H9 (cell line): ENCODE measurements around the gene ZNF385B. TPM values are rescaled to one million over a fixed set of nuclear protein-coding genes. Genes with fewer than 3 reads are reported as not detected.

Source experiments
- DNase-seq: peaks from one replicate; pipeline ENCODE4 v3.0.0-alpha.2; 2017
- H2AFZ ChIP-seq: one replicate; pipeline ENCODE4 v1.6.1; 2013; ENCODE audit warnings: mild to moderate bottlenecking, low read length, control low read depth, moderate library complexity
- H2AK5ac ChIP-seq: 2 replicates; pipeline ENCODE4 v1.6.1; 2013; ENCODE audit warnings: low read length, control low read depth, mixed read lengths; ENCODE audit not compliant: insufficient read length
- H2BK120ac ChIP-seq: one replicate; pipeline ENCODE4 v1.6.1; 2013; ENCODE audit warnings: low read depth, mild to moderate bottlenecking, low read length, control low read depth, inconsistent platforms; ENCODE audit not compliant: poor library complexity, severe bottlenecking
- H2BK12ac ChIP-seq: 2 replicates; pipeline ENCODE4 v1.6.1; 2013; ENCODE audit warnings: low read length, control low read depth, mixed read lengths, low read depth; ENCODE audit not compliant: insufficient read length
- H2BK15ac ChIP-seq: 2 replicates; pipeline ENCODE4 v1.6.1; 2013; ENCODE audit warnings: low read depth, low read length, control low read depth
- H2BK20ac ChIP-seq: one replicate; pipeline ENCODE4 v1.6.1; 2013; ENCODE audit warnings: low read depth, mild to moderate bottlenecking, low read length, control low read depth, inconsistent platforms; ENCODE audit not compliant: poor library complexity, severe bottlenecking
- H2BK5ac ChIP-seq: 2 replicates; pipeline ENCODE4 v1.6.1; 2013; ENCODE audit warnings: low read length, control low read depth, mixed read lengths; ENCODE audit not compliant: insufficient read length
- H3K14ac ChIP-seq: 2 replicates; pipeline ENCODE4 v1.6.1; 2013; ENCODE audit warnings: low read length, control low read depth; ENCODE audit not compliant: insufficient read depth
- H3K18ac ChIP-seq: 2 replicates; pipeline ENCODE4 v1.6.1; 2013; ENCODE audit warnings: low read depth, mild to moderate bottlenecking, mixed read lengths, low read length, control low read depth; ENCODE audit not compliant: insufficient read length
- H3K23ac ChIP-seq: 2 replicates; pipeline ENCODE4 v1.6.1; 2013; ENCODE audit warnings: low read length, control low read depth, mixed read lengths, low read depth; ENCODE audit not compliant: insufficient read length
- H3K23me2 ChIP-seq: 2 replicates; pipeline ENCODE4 v1.6.1; 2013; ENCODE audit warnings: low read depth, mild to moderate bottlenecking, mixed read lengths, low read length, control low read depth; ENCODE audit not compliant: insufficient read length, poor library complexity, severe bottlenecking
- H3K27ac ChIP-seq: 2 replicates; pipeline ENCODE4 v1.5.1; 2013; ENCODE audit warnings: low read length, control low read depth, mixed read lengths, low read depth; ENCODE audit not compliant: insufficient read length
- H3K27me3 ChIP-seq: 2 replicates; pipeline ENCODE4 v1.6.1; 2013; ENCODE audit warnings: low read length, control low read depth, inconsistent platforms; ENCODE audit not compliant: insufficient read depth
- H3K4ac ChIP-seq: 2 replicates; pipeline ENCODE4 v1.6.1; 2013; ENCODE audit warnings: low read depth, mild to moderate bottlenecking, control low read depth, inconsistent platforms, low read length, moderate library complexity
- H3K4me1 ChIP-seq: 2 replicates; pipeline ENCODE4 v1.6.1; 2013; ENCODE audit warnings: low read length, control low read depth, inconsistent platforms; ENCODE audit not compliant: insufficient read depth
- H3K4me2 ChIP-seq: 2 replicates; pipeline ENCODE4 v1.6.1; 2013; ENCODE audit warnings: low read length, control low read depth, mixed read lengths; ENCODE audit not compliant: insufficient read length, insufficient read depth
- H3K56ac ChIP-seq: 2 replicates; pipeline ENCODE4 v1.6.1; 2013; ENCODE audit warnings: low read depth, mild to moderate bottlenecking, mixed read lengths, low read length, control low read depth; ENCODE audit not compliant: insufficient read length
- H3K79me1 ChIP-seq: 2 replicates; pipeline ENCODE4 v1.6.1; 2013; ENCODE audit warnings: low read depth, mild to moderate bottlenecking, moderate library complexity, low read length, control low read depth, inconsistent platforms; ENCODE audit not compliant: insufficient read depth, poor library complexity, severe bottlenecking
- H3K79me2 ChIP-seq: 2 replicates; pipeline ENCODE4 v1.6.1; 2013; ENCODE audit warnings: low read length, control low read depth, inconsistent platforms; ENCODE audit not compliant: insufficient read depth
- H3K9ac ChIP-seq: 2 replicates; pipeline ENCODE4 v1.6.1; 2013; ENCODE audit warnings: low read length, control low read depth, mixed read lengths; ENCODE audit not compliant: insufficient read length; ENCODE audit errors: extremely low read depth
- H3K9me3 ChIP-seq: one replicate; pipeline ENCODE4 v1.6.1; 2013; ENCODE audit warnings: low read depth, low read length, inconsistent platforms; ENCODE audit not compliant: control insufficient read depth
- H3T11ph ChIP-seq: one replicate; pipeline ENCODE4 v1.6.1; 2013; ENCODE audit warnings: mild to moderate bottlenecking, low read length, control low read depth, inconsistent platforms
- H4K20me1 ChIP-seq: one replicate; pipeline ENCODE4 v1.6.1; 2013; ENCODE audit not compliant: control insufficient read depth, insufficient read length, insufficient read depth
- H4K5ac ChIP-seq: 2 replicates; pipeline ENCODE4 v1.6.1; 2013; ENCODE audit warnings: low read depth, mild to moderate bottlenecking, mixed read lengths, low read length, control low read depth; ENCODE audit not compliant: insufficient read length
- H4K8ac ChIP-seq: replicated peaks from 2 replicates; pipeline ENCODE4 v1.6.1; 2013; ENCODE audit warnings: low read length, control low read depth, mixed read lengths, low read depth; ENCODE audit not compliant: insufficient read length
- H4K91ac ChIP-seq: 2 replicates; pipeline ENCODE4 v1.6.1; 2013; ENCODE audit warnings: low read depth, mild to moderate bottlenecking, moderate library complexity, mixed read lengths, low read length, control low read depth; ENCODE audit not compliant: insufficient read length
- H3K27ac Mint-ChIP-seq, 3 experiments: 2 replicates in 2 of 3; 3 replicates in 1 of 3; pipeline ENCODE4 v1.8.0; 2020 to 2021; ENCODE audit warnings: mixed read lengths in 3 of 3, mild to moderate bottlenecking in 1 of 3, moderate library complexity in 1 of 3
- H3K27me3 Mint-ChIP-seq: 2 replicates; pipeline ENCODE4 v1.8.0; 2021; ENCODE audit warnings: low read depth, mild to moderate bottlenecking, moderate library complexity, mixed read lengths
- H3K36me3 Mint-ChIP-seq, 3 experiments: 2 replicates in 2 of 3; 3 replicates in 1 of 3; pipeline ENCODE4 v1.8.0; 2020 to 2021; ENCODE audit warnings: low read depth in 3 of 3, mixed read lengths in 3 of 3; ENCODE audit not compliant: insufficient read depth in 1 of 3
- H3K4me1 Mint-ChIP-seq, 2 experiments: 2 replicates each; pipeline ENCODE4 v1.8.0; 2020; ENCODE audit warnings: mixed read lengths in 2 of 2
- H3K4me3 Mint-ChIP-seq, 2 experiments: 2 replicates in 1 of 2; 3 replicates in 1 of 2; pipeline ENCODE4 v1.8.0; 2020 to 2021; ENCODE audit warnings: mild to moderate bottlenecking in 2 of 2, mixed read lengths in 2 of 2, moderate library complexity in 1 of 2
- H3K9me3 Mint-ChIP-seq, 2 experiments: 2 replicates in 1 of 2; 3 replicates in 1 of 2; pipeline ENCODE4 v1.8.0; 2020; ENCODE audit warnings: mild to moderate bottlenecking in 2 of 2, mixed read lengths in 2 of 2, moderate library complexity in 1 of 2
- CTCF ChIP-seq: fragments of 200-600 bp; sonication (generic); conservative IDR thresholded peaks from 3 replicates; pipeline ENCODE4 v1.8.0; 2021; ENCODE audit warnings: antibody characterized with exemption, mild to moderate bottlenecking
- WGBS: extraction: QIAGEN DNeasy Blood & Tissue Kit; methylation state at CpG from one replicate; pipeline ENCODE4 v1.1.7; 2013; ENCODE audit warnings: missing lambda C conversion rate, low lambda C conversion rate, mixed read lengths; ENCODE audit not compliant: insufficient read length; ENCODE audit errors: extremely low coverage; 5-methylcytosine and 5-hydroxymethylcytosine counted together
- total RNA-seq: library from RNA; stranded (reverse); gene quantifications from 2 replicates; pipeline ENCODE4 v1.2.1, GENCODE V29; 2021

ZNF385B gene
- total RNA-seq, 1 experiment from 2014 or later, result 2.1 TPM

GRCh38 chr2:179483131-179483530 is 378.3 kb downstream of the ZNF385B start:
- no peak overlapping the region for H4K91ac ChIP-seq
- Mint-ChIP-seq H3K9me3 (no peaks in the 10 kb centered on the region), H3K27me3 (no peaks in the 10 kb centered on the region), H3K4me3 (no peak overlapping the region), H3K27ac (no peak overlapping the region; a peak in 1 of 7 replicates), H3K36me3 (no peaks in the 10 kb centered on the region), H3K4me1 (0 out of 4 replicates have a peak, but pooled peaks cover 0 to 2% of the 10 kb centered on the region in 2 experiments)
- H2BK5ac ChIP-seq, result no peak overlapping the region
- H3K27me3 ChIP-seq, result no peaks in the 10 kb centered on the region
- H3K9ac ChIP-seq, result no peak overlapping the region
- no peak overlapping the region for H2BK120ac ChIP-seq
- H4K5ac ChIP-seq, result no peak overlapping the region
- no peak overlapping the region for H2AFZ ChIP-seq
- H2AK5ac ChIP-seq, result no peak overlapping the region
- no peaks in the 10 kb centered on the region for H3K79me2 ChIP-seq
- H2BK20ac ChIP-seq, result no peak overlapping the region
- TF ChIP-seq CTCF, result no peak
- DNase-seq, result no peak
- H3K23me2 ChIP-seq, result no peaks in the 10 kb centered on the region
- WGBS, result no CpG with 5 or more reads among the region's 6 CpGs
- H2BK15ac ChIP-seq, result no peak overlapping the region
- H2BK12ac ChIP-seq, result no peak overlapping the region
- H3K56ac ChIP-seq, result no peak overlapping the region
- no peaks in the 10 kb centered on the region for H3K79me1 ChIP-seq
- H4K8ac ChIP-seq, result no peak overlapping the region
- no peak overlapping the region for H3K4ac ChIP-seq
- H3T11ph ChIP-seq, result no peak overlapping the region
- H3K18ac ChIP-seq, result no peak overlapping the region
- H3K9me3 ChIP-seq, result no peaks in the 10 kb centered on the region
- H3K27ac ChIP-seq, result no peak overlapping the region
- H3K4me1 ChIP-seq, result no peaks in the 10 kb centered on the region
- no peak overlapping the region for H3K23ac ChIP-seq
- no peak overlapping the region for H3K4me2 ChIP-seq
- H4K20me1 ChIP-seq, result no peaks in the 10 kb centered on the region
- no peak overlapping the region for H3K14ac ChIP-seq
